H4 (cell line): ENCODE measurements around the gene EXOC6. TPM values are rescaled to one million over a fixed set of nuclear protein-coding genes. Genes with fewer than 3 reads are reported as not detected.
"Not testable (repeated sequence)": the region's sequence is repeated elsewhere in the genome, so short reads cannot be mapped to it uniquely, and the experiment has no call there.

ENCODE experiments used
- DNase-seq: peaks from one replicate; pipeline ENCODE4 v3.0.0-alpha.2; 2015; ENCODE audit warnings: low spot score
- total RNA-seq: library from RNA; depleted of rRNA; stranded (reverse); fragments of >200 nt; shearing (Covaris generic); gene quantifications from 2 replicates; pipeline ENCODE4 v1.2.3, GENCODE V29; 2014

Gene EXOC6
- total RNA-seq, 1 experiment from 2014 or later = 8.8 TPM

GRCh38 chr10:92938841-92939240, 90.5 kb downstream of the EXOC6 start:
- DNase-seq = no peak

DNA sequence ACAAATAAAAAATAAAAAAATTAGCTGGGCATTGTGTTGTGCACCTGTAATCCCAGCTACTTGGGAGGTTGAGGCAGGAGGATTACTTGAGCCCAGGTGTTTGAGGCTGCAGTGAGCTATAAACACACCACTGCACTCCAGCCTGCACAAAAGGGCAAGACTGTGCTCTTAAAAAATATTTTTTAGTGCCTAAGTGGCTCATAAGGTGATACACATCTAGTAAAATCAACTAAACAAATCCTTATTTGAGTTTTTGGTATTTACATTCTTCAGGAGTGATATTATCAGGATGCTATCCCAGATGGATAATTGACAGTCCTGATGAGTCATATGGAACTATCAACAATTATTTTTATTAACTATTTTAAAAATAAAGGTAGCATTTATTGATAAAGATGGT, 93.9 kb downstream of the EXOC6 start:
- no peak for DNase-seq

GRCh38 chr10:92946491-92946890, 98.2 kb downstream of the EXOC6 start:
- no peak for DNase-seq

DNA sequence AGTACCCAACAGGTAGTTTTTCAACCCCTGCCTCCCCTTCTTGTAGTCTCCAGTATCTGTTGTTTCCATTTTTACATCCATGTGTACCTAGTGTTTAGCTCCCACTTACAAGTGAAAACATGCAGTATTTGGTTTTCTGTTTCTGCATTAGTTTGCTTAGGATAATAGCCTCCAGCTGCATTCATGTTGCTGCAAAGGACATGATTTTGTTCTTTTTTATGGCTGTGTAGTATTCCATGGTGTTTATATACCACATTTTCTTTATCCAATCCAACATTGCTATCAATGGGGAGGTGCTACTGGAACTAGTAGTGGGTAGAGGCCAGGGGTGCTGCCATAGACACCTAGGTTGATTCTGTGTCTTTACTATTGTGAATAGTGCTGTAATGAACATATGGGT, 104.3 kb downstream of the EXOC6 start:
- not testable (repeated sequence) for DNase-seq

- no peak for DNase-seq
Measured at GRCh38 chr10:92957223-92958010, 109.1 kb downstream of the EXOC6 start.

DNA sequence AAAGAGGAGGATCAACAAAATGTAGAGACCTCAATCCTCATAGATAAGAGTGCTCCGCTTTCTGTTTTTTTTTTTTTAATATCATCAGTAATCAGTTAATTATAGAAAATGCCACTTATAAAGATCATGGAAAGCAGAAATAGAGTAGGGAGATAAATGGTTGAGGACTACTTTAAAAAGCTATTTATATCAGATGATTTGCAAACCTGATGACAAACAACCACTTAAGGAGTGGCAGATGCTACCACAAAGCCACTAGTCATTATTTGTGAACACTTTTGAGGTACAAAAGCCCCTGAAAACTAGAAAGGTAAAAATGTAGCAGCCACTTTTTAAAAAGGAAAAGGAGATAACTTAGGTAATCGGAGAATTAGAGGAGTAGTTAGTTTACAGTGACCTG, 113.3 kb downstream of the EXOC6 start:
- no peak for DNase-seq

- DNase-seq = peak; percentile 14
Measured at GRCh38 chr10:92965314-92965713, 117.0 kb downstream of the EXOC6 start.

GRCh38 chr10:92967641-92968040, 119.3 kb downstream of the EXOC6 start:
- no peak for DNase-seq

GRCh38 chr10:92969151-92969550, 120.8 kb downstream of the EXOC6 start:
- no peak for DNase-seq

GRCh38 chr10:92970301-92971070, 122.2 kb downstream of the EXOC6 start:
- no peak for DNase-seq

- peak; percentile 52 for DNase-seq
Measured at GRCh38 chr10:92972066-92972870, 123.9 kb downstream of the EXOC6 start.

DNA sequence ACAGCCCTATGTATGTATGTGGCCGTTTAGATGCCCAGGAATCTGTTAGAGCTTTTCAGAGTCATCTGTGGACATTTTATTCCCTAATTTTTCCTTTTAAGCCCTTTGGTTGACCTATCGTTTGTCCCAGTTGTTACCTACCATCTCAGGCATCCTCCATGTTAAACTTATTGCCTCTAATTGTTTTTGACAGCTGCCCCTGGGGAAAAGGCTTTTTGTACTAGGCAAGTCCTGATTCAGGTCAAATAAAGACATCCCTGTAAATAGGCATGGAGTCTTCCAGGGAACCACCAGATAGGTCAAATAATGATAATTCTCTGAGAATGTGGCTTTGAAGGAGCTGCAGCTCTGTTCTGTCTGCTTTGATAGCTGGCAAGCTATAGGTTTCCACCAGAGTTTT, 124.6 kb downstream of the EXOC6 start:
- no peak for DNase-seq

- not testable (repeated sequence) for DNase-seq
Measured at GRCh38 chr10:92976278-92976677, 128.0 kb downstream of the EXOC6 start.

DNA sequence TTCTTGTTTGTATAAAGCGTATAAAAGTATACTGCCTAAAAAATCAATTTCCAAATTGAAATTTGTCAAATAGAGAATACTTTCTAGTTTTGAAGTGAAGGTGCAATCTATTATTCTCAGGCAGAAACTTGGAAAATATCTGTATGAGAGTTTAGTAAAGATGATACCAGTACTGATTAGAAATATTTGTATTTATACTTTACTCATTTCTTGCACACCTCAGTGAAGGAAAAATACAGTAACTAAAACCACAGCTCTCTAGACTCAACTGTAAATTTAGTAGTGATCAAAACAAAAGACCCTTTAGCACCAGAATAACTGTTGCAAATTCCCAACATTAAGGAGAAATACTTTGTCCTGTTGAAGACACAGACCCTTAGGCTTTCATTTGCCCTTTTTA, 140.9 kb downstream of the EXOC6 start:
- DNase-seq = no peak

GRCh38 chr10:92990615-92991014, 142.3 kb downstream of the EXOC6 start:
- DNase-seq = no peak

DNA sequence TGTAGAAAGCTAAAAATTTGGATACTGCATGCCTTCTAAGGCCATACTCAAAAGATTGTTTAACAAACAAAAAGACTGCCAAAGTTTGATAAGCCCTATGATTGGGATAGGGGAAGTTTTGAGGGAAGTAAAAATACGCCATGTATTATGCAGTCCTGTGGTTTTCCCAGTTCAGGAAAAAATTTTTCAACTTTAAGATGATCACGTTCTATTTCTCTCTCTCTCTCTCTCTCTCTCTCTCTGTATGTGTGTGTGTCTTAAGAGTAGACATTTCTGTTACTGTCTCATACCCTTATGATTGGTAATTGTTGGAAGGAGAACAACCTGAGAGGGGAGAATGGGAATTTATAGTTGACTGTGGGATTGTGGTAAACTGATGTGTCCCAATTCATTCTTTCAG, 143.2 kb downstream of the EXOC6 start:
- DNase-seq = no peak

- DNase-seq = no peak
Measured at GRCh38 chr10:92993699-92994272, 145.5 kb downstream of the EXOC6 start.

DNA sequence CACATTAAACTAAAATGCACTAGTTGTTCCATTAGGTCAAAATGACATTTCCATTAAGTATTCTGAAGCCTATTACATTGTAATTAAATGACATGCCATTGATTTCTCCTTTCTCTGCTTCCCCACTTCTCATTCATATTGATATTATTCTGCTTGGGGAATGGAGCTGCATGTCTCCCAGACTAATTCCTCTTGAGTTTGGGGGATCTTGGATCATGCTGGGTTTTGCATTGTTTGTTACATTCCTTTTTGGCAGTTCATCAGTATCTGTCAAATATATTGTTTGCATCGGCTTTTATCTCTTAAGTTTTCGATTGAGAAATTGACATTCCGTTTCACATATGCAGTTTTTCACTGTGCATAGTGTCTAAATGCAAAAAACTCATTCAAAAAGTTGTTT, 147.2 kb downstream of the EXOC6 start:
- DNase-seq = no peak

GRCh38 chr10:92997620-92998019, 149.3 kb downstream of the EXOC6 start:
- DNase-seq = no peak

DNA sequence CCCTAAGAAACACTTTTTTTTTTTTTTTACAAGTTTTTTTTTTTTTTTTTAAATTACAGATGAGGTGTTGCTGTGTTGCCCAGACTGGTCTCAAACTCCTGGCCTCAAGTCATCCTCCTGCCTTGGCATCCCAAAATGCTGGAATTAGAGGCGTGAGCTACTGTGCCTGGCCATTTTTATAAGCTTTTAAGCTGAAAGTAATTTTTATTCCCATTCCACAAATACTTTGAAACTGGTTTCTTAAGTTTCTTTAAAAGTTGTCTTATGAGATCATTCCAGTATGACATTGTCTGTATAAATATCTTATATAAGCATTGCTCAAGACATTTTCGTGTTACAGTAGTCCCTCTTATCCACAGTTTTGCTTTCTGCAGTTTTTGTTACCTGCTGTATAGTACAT, 150.9 kb downstream of the EXOC6 start:
- no peak for DNase-seq

GRCh38 chr10:93006435-93007039, 158.2 kb downstream of the EXOC6 start:
- peak; percentile 61 for DNase-seq

GRCh38 chr10:93015722-93016121, 167.4 kb downstream of the EXOC6 start:
- DNase-seq = no peak
